Fibroblast of pulmonary artery (primary cell): Measurements from ENCODE around the gene SPHK1.

Experiments
- DNase-seq: peaks from one replicate; pipeline ENCODE4 v3.0.0-alpha.2; 2010; ENCODE audit warnings: low read depth
- H3K4me3 ChIP-seq: replicated peaks from 2 replicates; pipeline ENCODE4 v1.5.1; 2011; ENCODE audit warnings: low read depth, mild to moderate bottlenecking, control low read depth, low read length, moderate library complexity
- TF ChIP-seq, protein P1 (sequence below): IDR thresholded peaks from 2 replicates; pipeline ENCODE4 v1.5.1; 2011; ENCODE audit warnings: mild to moderate bottlenecking, control low read depth, low read length, inconsistent platforms; ENCODE audit errors: missing control alignments

Gene SPHK1

DNA sequence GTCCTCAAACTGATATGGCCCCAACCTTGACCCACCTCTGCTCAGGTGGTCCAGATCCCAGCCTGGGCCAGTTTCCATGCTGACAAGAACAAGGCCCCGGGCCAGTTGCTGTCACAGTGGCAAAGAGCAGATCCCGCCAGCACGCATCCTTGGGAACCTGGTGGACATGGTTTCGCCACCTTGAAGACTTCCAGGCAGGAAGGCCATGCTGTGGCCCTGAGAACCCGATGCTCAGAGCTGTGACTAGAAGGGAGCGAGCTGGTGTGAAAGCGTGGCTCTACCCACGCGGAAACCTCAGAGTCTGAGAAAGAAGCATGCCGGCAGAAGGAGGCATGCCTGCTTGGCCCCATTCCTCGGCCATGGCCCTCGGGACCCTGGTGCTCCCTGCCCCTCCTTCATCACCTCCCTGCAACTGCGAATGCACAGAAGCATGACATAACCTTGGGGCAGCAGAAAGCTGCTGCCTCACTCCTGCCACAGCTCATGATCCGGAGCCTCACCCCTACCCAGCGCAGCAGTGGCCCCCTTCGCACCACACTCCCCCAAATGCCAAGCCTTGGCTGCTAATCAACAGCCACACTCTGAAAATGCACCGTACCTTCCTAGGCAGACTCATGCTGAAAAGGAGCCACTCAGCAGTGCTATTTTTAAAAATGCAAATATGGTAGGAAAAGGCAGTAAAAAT is 35.3 kb downstream of the SPHK1 start:
- no peak for DNase-seq
- TF ChIP-seq, protein P1, sequence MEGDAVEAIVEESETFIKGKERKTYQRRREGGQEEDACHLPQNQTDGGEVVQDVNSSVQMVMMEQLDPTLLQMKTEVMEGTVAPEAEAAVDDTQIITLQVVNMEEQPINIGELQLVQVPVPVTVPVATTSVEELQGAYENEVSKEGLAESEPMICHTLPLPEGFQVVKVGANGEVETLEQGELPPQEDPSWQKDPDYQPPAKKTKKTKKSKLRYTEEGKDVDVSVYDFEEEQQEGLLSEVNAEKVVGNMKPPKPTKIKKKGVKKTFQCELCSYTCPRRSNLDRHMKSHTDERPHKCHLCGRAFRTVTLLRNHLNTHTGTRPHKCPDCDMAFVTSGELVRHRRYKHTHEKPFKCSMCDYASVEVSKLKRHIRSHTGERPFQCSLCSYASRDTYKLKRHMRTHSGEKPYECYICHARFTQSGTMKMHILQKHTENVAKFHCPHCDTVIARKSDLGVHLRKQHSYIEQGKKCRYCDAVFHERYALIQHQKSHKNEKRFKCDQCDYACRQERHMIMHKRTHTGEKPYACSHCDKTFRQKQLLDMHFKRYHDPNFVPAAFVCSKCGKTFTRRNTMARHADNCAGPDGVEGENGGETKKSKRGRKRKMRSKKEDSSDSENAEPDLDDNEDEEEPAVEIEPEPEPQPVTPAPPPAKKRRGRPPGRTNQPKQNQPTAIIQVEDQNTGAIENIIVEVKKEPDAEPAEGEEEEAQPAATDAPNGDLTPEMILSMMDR, result no peak

DNA sequence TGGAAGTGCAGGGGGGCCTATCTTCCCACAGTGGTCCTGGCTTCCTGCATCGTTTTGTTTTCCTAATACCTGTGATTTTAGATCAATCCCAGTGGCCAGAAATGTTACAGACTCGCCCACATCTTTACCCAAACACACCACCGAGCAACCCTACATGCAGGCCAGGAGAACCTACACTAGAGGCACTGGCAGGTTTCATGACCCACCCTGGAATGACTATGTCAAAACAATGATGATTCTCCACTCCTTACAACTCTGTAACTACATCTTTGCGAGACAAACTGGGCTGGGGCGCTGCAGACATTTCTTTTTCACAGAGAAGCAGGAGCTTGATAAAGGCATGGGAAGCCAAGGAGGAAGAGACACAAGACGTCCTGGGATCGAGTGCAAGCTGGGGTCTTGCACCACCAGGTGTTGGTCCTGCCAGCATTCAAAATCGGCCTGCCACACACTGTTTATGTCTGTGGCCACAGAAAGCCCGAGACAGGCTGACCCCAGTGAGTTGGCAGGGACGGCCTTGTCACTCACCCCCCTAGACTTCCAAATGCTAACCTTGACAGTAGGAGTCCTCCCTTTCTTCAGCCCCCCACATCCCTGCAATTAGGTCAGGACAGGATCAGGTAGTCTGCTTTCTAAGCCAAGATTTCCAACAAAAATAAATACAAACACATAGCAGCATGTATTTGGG is 36.1 kb downstream of the SPHK1 start:
- TF ChIP-seq, protein P1, result no peak
- H3K4me3 ChIP-seq, result no peak overlapping the region
- no peak for DNase-seq

More for the DNA sequence above, 35.3 kb downstream of the SPHK1 start:
- H3K4me3 ChIP-seq, result no peak overlapping the region

DNA sequence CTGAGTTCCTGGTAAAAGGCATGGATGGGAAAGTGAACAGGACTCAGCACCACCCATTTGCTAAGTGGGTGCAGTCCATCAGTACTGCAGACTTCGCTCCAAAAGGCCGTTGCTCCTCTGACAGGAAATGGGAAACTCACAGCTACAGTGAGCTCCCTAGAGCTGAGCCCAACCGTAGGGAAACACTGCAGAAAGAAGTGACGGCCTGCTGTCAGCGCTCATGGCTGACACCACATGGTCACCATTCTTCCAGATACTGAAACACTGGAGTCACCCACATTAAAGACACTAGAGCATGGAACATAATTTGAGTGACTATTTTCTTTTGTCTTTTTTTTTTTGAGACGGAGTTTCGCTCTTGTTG is 36.6 kb downstream of the SPHK1 start:
- no peak overlapping the region for H3K4me3 ChIP-seq
- TF ChIP-seq, protein P1, result no peak
- peak; percentile 24 for DNase-seq

DNA sequence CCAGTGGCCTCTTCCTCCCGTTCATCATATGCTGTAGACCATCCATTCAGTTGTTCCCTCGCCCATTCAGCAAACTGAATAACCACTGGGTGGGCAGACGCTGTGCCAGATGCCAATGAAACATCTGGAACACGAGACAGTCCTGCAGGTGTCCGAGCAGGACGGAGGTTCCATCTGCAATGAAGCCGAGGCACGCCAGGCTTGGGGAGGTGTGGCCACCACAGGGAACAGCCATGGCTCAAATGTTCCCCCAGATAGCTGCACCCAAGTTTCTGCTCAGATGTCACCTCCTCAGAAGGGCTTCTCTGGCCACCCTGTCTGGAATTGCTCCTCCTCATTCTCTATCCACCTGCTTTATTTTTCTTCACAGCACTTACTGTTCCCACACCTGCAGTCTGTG is 38.0 kb downstream of the SPHK1 start:
- no peak overlapping the region for H3K4me3 ChIP-seq
- no peak for DNase-seq
- TF ChIP-seq, protein P1, result no peak

DNA sequence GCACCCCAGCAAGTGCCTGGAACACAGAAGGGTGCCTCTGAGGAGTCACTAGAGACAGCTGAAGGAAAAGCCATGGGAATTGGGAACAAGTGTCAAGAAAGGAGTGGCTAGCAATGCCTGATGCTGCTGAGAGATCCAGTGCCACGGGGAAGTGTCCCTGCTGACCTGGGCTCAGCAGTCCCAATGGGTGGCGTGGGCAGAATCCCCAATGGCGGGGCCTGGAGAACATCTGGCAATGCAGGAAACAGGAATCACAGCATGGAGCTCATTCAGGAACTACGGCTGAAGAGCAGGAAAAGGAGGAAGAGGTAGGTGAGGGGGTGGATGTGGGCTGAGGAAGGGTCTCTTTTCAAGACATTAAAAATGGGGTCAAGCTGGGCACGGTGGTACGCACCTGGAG is 38.5 kb downstream of the SPHK1 start:
- no peak for DNase-seq
- no peak overlapping the region for H3K4me3 ChIP-seq
- TF ChIP-seq, protein P1, result no peak

DNA sequence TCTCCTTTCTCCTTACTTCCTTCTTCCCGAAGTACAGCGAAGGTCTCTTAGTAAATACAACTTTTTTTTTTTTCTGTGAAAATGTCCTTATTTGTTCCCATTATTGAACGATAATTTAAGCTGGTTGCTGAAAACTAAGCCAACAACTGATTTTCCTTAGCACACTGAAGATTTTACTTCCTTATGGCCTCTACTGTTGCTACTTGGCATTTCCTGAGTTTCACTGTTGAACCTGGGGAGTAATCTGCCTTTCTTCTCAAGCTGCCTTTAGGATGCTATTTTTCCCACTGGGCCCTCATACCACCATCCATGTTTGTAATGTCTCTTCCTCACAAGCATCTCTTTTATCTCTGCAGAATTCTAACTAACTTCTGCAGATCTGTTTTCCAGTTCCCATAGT is 42.4 kb downstream of the SPHK1 start:
- TF ChIP-seq, protein P1, result no peak
- no peak for DNase-seq

More for the DNA sequence above, 42.4 kb downstream of the SPHK1 start:
- H3K4me3 ChIP-seq, result no peak overlapping the region
